D721Med (cell line): Measurements from ENCODE around the gene CHST11.

Source experiments
- DNase-seq: peaks from one replicate; pipeline ENCODE4 v3.0.0; 2011; ENCODE audit warnings: low spot score; ENCODE audit not compliant: insufficient read length
- FAIRE-seq: peaks from 2 replicates; lab custom pipeline; 2011; peaks lifted over from hg19 to GRCh38; lab: Jason Lieb, UNC
- TF ChIP-seq, protein P1 (sequence below): IDR thresholded peaks from 2 replicates; pipeline ENCODE4 v1.5.1; 2012; ENCODE audit warnings: mild to moderate bottlenecking, control low read depth; ENCODE audit not compliant: insufficient read depth; ENCODE audit errors: missing control alignments

Gene CHST11

GRCh38 chr12:104472748-104473147 lies 16.0 kb downstream of the CHST11 start:
- DNase-seq (no peak), FAIRE-seq (no peak)
- TF ChIP-seq, protein P1, sequence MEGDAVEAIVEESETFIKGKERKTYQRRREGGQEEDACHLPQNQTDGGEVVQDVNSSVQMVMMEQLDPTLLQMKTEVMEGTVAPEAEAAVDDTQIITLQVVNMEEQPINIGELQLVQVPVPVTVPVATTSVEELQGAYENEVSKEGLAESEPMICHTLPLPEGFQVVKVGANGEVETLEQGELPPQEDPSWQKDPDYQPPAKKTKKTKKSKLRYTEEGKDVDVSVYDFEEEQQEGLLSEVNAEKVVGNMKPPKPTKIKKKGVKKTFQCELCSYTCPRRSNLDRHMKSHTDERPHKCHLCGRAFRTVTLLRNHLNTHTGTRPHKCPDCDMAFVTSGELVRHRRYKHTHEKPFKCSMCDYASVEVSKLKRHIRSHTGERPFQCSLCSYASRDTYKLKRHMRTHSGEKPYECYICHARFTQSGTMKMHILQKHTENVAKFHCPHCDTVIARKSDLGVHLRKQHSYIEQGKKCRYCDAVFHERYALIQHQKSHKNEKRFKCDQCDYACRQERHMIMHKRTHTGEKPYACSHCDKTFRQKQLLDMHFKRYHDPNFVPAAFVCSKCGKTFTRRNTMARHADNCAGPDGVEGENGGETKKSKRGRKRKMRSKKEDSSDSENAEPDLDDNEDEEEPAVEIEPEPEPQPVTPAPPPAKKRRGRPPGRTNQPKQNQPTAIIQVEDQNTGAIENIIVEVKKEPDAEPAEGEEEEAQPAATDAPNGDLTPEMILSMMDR: no peak

GRCh38 chr12:104473374-104473983 lies 16.7 kb downstream of the CHST11 start:
- FAIRE-seq (no peak), DNase-seq (no peak)
- TF ChIP-seq, protein P1: no peak

DNA sequence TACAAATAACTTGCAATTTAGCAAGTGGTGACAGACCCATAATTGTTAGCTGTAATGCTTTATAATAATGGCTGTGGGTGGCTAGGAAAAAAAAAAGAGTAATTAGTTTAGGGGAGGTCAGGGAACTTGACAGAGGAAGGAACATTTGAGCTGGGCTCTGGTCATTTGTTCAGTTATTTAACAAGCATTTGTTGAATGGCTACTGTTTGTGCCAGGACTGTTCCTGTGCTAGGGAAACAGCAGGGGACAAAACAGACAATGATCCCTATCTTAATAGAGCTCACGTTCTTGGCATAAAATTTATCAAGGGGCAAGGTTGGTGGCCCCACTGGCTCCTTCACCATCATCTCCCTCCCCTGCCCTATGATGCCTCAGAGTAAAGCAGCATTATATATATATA lies 18.5 kb downstream of the CHST11 start:
- TF ChIP-seq, protein P1: no peak
- FAIRE-seq (no peak), DNase-seq (no peak)

- FAIRE-seq (no peak), DNase-seq (no peak)
- TF ChIP-seq, protein P1: no peak
Measured at GRCh38 chr12:104477510-104478390, 21.0 kb downstream of the CHST11 start.

DNA sequence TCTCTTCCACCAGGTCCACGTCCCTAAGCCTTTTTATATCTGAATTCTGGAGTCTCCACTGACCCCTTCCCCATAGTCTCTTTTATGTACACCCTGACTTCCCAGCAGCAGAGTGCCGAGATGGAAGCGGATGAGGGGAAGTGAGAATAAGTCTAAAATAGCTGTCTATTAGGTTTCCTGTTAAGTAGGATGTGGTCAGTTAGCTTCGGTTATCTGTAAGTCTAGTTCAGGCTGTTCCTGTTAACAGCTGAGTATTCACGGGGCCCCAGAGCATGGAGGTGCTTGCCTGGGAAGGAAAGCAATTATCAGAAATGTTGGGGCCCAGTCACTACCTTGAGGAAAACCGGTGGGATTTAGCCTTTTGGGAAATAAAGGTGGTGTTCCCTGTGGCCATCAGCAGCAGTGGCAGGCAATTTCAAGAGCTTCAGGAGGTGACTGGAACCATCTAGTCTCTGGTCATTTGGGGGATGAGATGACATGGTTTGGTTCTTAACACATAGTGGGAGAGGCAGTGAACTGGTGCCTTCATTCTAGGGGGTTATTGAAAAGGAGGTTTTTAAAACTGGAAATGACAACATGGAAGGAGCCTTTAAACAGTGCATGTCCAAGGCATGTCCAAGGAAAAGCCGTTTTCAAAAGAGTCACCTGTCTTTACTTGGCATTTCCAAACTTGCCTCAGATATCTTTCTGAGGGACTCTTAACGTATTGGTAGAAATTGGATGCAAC lies 21.8 kb downstream of the CHST11 start:
- DNase-seq (no peak), FAIRE-seq (no peak)
- TF ChIP-seq, protein P1: no peak

DNA sequence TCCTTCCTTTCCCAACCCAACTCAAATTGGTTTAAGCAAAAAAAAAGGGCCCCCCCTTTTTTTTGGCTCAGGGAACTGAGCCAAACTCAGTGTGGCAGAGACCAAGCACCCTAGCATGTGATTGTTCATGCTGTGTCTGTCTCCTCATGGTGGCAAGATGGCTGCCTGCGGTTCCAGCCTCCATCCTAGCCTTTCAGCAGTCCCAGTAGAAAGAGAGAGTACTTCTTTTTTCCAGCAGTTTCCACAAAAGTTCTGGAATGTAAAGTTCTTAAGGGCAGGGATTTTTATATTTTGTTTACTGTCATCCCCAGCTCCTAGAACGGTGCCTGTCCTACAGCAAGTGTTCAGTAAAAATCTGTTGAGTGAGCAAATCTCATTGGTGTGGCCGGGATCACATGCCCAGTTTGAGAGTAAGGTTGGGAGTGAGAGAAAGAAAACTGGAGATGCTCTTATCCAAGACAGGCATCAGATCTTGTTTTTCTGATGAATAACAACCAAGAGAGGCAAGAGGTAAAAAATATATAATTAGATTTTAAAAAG lies 22.4 kb downstream of the CHST11 start:
- FAIRE-seq (no peak), DNase-seq (no peak)
- TF ChIP-seq, protein P1: no peak
